ENCODE measurements around the gene SESN3. TPM values are rescaled to one million over a fixed set of nuclear protein-coding genes. Genes with fewer than 3 reads are reported as not detected.

The SESN3 gene
- total RNA-seq, 2 donors from 2014 or later = 9.9 to 13.3 TPM

DNA sequence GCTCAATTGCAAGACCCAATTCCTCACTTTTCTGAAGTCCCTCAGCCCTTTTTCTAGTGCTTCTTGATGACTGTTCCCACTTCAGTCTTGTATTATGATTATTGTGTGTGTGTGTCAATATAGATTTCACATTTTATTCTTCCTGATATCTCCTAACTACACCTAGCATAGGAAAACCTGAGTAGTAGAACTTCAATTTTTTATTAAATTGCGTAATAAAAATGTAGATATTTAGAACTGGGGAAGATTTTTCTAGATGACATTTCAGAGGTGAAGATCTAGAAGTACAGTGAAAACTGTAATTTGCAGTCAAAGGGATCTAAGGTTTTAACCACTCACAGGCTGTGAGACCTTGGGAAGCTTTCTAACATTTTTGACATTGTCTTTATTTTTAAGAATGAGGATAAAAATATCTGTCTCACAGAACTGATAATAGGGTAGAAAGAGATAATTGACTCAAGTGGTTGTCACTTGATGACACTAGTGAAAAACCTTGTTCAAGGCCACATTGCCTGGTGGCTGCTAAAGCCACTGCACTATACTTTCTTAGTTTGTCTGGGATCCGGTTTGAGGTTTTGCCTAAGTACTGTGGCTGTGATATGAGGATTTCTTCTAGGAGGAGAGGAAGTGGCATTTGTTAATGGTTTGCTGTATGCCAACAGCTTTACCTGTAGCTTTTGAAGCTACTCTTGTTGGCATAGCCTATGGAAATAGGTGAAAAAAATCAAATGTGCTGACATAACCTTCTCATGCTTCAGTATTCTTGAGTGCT lies 32.2 kb upstream of the SESN3 start:
- Histone ChIP-seq H3K27me3 (no peaks in the 10 kb centered on the region), H3K27ac (no peak overlapping the region), H3K36me3 (no peaks in the 10 kb centered on the region), H3K4me3 (no peak overlapping the region), H3K9me3 (no peaks in the 10 kb centered on the region), H3K4me1 (no peaks in the 10 kb centered on the region)
- no peak for DNase-seq (ENCODE audit: low spot score)
- TF ChIP-seq, protein P1, sequence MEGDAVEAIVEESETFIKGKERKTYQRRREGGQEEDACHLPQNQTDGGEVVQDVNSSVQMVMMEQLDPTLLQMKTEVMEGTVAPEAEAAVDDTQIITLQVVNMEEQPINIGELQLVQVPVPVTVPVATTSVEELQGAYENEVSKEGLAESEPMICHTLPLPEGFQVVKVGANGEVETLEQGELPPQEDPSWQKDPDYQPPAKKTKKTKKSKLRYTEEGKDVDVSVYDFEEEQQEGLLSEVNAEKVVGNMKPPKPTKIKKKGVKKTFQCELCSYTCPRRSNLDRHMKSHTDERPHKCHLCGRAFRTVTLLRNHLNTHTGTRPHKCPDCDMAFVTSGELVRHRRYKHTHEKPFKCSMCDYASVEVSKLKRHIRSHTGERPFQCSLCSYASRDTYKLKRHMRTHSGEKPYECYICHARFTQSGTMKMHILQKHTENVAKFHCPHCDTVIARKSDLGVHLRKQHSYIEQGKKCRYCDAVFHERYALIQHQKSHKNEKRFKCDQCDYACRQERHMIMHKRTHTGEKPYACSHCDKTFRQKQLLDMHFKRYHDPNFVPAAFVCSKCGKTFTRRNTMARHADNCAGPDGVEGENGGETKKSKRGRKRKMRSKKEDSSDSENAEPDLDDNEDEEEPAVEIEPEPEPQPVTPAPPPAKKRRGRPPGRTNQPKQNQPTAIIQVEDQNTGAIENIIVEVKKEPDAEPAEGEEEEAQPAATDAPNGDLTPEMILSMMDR (IDR thresholded peaks at IDR 0.05) = no peak

DNA sequence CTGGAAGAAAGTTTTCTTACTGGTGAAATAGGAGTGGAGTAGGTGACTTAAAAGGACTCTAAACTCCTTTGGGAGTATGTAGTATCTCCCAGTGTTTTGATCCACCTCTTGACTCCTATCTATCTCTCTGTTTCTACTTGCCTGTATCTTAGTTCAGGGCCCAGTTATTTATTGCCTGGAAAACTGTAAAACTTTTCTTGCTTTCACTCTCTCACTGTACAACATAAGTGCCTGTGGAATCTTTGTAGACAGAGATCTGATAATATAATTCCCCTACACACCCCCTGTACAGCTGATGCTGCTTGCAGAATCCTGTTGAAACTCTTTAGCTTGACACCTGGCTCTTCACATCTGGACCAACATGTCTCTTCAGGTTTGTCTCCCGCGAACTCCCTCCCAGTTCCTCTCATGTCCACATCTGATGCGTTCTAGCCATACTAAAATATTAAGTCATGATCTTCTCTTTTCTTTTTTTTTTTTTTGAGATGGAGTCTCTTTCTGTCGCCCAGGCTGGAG lies 26.5 kb upstream of the SESN3 start:
- Histone ChIP-seq H3K27me3 (no peaks in the 10 kb centered on the region), H3K36me3 (no peaks in the 10 kb centered on the region), H3K4me3 (no peak overlapping the region), H3K9me3 (no peaks in the 10 kb centered on the region), H3K4me1 (peaks cover 0 to 7% of the 10 kb centered on the region in 2 donors), H3K27ac (no peak overlapping the region)
- no peak for DNase-seq (ENCODE audit: low spot score)
- TF ChIP-seq, protein P1 (IDR thresholded peaks at IDR 0.05) = no peak

DNA sequence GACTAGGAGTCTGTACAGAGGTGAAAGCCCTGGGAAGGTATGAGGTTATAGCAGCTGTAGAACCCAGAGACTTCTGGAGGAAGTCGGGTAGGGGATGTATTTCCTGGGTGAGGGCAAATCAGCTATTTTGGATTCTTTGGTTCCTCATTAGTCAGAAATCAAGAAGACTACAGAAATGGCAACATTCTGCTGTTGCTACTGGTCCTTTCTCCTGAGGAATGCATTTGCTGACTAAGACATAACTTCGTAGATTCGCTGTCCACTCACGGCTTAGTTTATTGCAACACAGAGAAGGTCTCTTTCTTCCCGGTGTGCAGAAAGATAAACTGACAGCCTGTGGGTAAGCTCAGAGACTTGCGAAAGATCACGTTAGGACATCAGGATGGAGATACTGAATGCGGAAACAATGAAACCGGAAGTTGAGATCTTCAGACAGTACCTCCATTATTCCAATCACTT lies 25.3 kb upstream of the SESN3 start:
- Histone ChIP-seq H3K36me3 (no peaks in the 10 kb centered on the region), H3K27me3 (no peaks in the 10 kb centered on the region), H3K4me3 (no peak overlapping the region), H3K27ac (no peak overlapping the region), H3K4me1 (peaks cover 0 to 7% of the 10 kb centered on the region in 2 donors), H3K9me3 (no peaks in the 10 kb centered on the region)
- DNase-seq (ENCODE audit: low spot score) = no peak
- TF ChIP-seq, protein P1 (IDR thresholded peaks at IDR 0.05) = no peak

DNA sequence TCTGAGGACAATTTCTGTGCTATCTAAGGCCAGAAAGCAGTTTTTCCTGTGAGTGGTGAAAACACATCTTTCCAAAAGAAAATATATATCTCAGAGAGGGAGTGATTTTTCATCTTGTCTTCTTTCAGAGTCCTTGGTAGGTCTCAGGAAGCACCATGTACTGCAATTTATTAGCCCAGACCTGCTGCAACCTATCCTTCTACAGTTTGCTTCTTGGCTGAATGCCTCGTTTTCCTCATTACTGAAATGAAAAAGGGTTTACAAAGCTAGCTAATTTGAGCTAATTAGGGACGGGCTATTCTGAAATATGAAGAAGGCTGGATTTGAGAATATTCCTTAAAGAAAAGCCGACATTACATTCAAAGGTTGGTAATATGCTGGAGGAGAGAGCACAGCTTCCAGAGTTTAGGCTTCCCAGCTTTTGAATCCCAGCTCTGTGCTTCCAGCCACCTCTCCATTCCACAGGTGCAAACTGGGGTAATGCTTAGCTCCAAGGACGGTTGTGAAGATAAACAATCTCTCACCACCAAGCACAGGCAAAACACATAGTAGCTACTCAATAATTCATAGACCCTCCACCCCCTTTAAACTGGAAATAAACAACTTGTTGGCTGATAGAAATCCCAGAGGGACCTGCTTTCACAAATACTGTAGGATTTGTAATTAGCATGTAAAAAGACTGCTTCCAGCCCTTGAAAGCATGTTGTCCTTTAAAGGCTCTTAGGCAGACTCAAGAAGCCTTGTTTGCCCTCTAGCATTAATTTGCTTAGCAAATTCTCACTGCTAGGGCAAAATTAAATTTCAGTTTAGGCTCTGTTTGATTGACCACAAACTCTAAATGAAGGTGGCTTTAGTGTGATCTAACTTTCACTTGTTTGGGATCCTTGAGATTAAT lies 24.5 kb upstream of the SESN3 start:
- Histone ChIP-seq H3K4me3 (no peak overlapping the region), H3K4me1 (peaks cover 0 to 7% of the 10 kb centered on the region in 2 donors), H3K27me3 (no peaks in the 10 kb centered on the region), H3K9me3 (no peaks in the 10 kb centered on the region), H3K27ac (no peak overlapping the region), H3K36me3 (no peaks in the 10 kb centered on the region)
- DNase-seq (ENCODE audit: low spot score) = no peak
- TF ChIP-seq, protein P1 (IDR thresholded peaks at IDR 0.05) = no peak

DNA sequence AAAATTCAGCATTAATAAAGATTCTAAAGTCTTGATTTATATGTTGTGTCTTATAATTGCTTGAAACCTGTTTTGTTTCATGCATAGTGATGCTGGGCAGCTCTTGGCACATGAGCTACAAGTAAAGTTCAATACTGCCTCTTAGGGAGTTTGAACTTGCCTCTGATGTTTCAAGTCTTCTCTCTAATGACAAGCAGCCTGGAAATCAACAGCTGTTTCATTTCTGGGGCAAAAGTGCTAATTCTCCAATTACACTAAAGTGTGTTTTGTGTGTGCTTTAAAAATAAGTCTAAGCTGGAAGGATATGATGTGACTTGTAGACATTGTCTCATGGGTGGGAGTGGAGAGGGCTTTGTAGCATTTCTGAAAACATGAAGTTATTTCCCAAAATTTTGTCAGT lies 23.7 kb upstream of the SESN3 start:
- H3K36me3 ChIP-seq = no peaks in the 10 kb centered on the region
- peak overlapping the region in 1 of 2 donors; percentile 49 for H3K27ac ChIP-seq
- no peaks in the 10 kb centered on the region for H3K9me3 ChIP-seq
- TF ChIP-seq, protein P1 (IDR thresholded peaks at IDR 0.05) = no peak
- DNase-seq (ENCODE audit: low spot score) = no peak
- H3K4me3 ChIP-seq = peak overlapping the region in 1 of 2 donors; percentile 26
- peaks cover 0 to 7% of the 10 kb centered on the region in 2 donors for H3K4me1 ChIP-seq
- H3K27me3 ChIP-seq = no peaks in the 10 kb centered on the region
